ENCODE data around the gene SLC7A8. TPM values are rescaled to one million over a fixed set of nuclear protein-coding genes. Genes with fewer than 3 reads are reported as not detected.

SLC7A8 gene
- total RNA-seq, 1 donor from 2014 or later, result 6.7 TPM

GRCh38 chr14:23101213-23101970, 82.1 kb downstream of the SLC7A8 start:
- ATAC-seq, result no peak
- peak; percentile 33 for DNase-seq (ENCODE audit: low spot score)

- peak; percentile 46 for DNase-seq (ENCODE audit: low spot score)
- no peak for ATAC-seq
These were observed 84.1 kb downstream of the SLC7A8 start for GRCh38 chr14:23099212-23099861.

DNA sequence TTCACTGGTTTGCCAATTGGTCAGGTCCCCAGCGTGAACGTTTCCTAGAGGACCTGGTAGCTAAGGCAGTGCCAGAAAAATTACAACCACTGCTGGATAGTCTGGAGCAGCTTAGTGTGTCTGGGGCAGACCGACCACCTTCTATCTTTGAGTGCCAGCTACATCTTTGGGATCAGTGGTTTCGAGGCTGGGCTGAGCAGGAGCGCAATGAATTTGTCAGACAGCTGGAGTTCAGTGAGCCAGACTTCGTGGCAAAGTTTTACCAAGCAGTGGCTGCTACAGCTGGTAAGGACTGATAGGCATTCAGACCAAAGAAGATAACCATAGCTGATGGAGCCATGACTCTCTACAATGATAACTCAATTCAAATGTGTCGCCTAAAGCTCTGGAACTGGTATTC, 85.7 kb downstream of the SLC7A8 start:
- ATAC-seq (no peak), DNase-seq (ENCODE audit: low spot score) (peak; percentile 39)

GRCh38 chr14:23095196-23096108, 88.0 kb downstream of the SLC7A8 start, which contains the start of gene C14orf119:
TSS of gene C14orf119 (plus strand) at chr14:23095505. CDS start at chr14:23097659, 2,154 bp downstream.
- DNase-seq (ENCODE audit: low spot score) (peak; percentile 100), ATAC-seq (peak; percentile 88)

DNA sequence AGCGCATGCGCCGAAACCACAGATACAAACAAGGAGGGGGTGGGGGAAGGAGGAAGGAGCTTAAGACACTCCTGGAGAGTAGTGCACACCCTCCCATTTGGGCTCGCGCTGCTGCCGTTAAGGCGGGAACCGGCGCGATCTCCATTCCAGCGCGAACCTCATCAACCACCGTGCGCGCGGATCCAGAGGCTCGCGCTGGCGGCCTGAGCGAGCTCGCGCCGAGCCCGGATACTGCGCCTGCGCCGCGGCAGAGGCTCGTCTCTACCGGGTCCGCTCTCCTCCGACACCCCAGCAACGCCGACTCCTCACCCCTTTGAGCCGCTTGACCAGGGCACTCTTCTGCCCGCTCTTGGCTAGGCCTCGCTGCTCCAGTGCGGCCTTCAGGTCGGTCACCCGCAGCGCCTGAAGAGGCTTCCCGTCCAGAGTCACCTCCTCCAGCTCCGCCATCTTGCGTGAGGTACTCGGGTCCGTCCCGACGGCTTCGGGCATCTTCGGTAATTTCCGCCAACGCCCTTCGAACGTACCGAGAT, 88.7 kb downstream of the SLC7A8 start, which contains the start of gene ACIN1:
TSS of gene ACIN1 (minus strand) at position 471 of the 530 bp plus-strand sequence. CDS start at position 447, 24 bp downstream.
- no peak for DNase-seq (ENCODE audit: low spot score)
- peak; percentile 69 for ATAC-seq

- DNase-seq (ENCODE audit: low spot score), result peak; percentile 38
- no peak for ATAC-seq
These were observed 89.3 kb downstream of the SLC7A8 start for GRCh38 chr14:23093991-23094665.

GRCh38 chr14:23093526-23093925, 89.9 kb downstream of the SLC7A8 start:
- no peak for DNase-seq (ENCODE audit: low spot score)
- no peak for ATAC-seq

GRCh38 chr14:23093104-23093503, 90.4 kb downstream of the SLC7A8 start:
- DNase-seq (ENCODE audit: low spot score), result no peak
- no peak for ATAC-seq

DNA sequence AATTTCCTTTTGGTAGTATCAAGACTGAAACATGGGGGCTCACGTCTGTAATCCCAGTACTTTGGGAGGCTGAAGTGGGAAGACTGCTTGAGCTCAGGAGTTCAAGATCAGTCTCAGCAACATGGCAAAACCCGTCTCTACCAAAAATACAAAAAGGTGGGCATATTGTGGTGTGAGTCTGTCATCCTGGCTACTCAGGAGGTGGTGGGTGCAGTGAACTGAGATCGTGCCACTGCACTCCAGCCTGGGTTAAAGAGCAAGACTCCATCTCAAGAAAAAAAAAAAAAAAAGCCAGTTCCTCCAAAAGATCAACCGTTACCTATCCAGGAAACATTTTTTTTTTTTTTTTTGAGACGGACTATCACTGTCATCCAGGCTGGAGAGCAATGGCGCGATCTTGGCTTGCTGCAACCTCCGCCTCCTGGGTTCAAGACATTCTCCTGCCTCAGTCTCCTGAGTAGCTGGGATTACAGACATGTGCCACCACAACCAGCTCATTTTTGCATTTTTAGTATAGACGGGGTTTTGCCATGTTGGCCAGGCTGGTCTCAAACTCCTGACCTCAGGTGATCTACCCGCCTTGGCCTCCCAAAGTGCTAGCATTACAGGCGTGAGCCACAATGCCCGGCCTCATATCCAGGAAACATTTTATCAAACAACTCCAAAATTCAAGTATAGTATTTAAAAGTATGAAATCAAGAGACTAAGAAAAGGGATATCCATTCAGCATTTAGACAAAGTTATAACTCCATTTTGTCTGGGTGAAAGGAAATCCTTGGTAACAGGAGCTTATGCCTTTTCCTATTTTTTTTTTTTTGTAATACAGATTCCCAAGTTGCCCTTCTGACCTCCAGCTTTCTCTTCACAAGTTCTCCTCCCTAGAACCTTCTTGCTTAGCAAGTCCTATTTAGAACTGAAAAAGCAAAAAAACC, 91.9 kb downstream of the SLC7A8 start:
- DNase-seq (ENCODE audit: low spot score) (no peak), ATAC-seq (no peak)

- no peak for ATAC-seq
- no peak for DNase-seq (ENCODE audit: low spot score)
These were observed 93.2 kb downstream of the SLC7A8 start for GRCh38 chr14:23090254-23090636.

DNA sequence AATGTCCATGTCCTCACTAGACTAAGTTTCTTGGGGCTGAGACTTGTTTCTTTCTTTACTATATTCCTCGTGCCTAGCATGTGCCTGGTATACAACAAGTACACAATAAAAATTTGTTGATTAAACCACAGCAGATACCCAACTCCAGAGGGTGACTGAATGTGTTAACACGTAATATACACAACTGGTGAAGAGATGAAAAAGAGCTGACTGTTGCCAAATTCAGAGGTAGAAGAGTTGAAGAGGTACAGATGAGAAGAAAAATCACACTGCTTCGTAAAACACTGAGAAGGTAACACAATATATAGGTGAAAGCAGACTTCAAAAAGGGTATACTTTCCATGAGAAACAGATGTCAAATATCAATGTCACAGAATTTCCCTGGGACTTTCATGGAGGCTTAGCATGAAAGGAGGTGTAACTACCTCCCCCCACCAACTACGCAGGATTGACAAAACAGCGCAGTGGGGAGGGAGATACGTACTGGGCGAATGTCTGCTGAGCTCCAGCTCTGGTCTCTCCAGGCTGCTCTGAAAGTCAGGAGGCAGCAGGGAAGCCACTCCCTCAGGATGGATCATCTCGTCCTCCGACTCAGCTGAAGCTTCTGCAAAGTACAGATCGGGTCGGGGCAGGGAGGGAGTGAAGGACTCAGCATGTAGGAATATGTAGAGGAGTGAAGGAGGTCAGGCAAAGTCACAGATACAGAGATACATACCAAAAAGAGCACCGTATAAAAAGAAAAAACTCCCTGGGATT, 93.8 kb downstream of the SLC7A8 start:
- DNase-seq (ENCODE audit: low spot score) (no peak), ATAC-seq (no peak)

DNA sequence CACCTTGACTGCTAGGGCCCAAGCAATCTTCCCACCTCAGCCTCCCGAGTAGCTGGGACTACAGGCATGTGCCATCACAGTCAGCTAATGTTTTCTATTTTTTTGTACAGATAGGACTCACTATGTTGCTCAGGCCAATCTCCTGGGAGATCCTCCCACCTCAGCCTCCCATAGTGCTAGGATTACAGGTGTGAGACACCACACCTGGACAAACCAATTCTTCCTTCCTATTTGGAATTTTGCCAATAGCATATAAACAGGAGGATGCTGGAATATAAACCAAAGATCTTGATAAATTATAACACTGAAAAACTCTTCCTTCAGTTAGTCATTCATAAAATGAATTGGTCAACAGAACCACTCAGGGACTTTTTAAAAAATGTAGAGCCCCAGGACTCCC, 96.9 kb downstream of the SLC7A8 start:
- ATAC-seq, result no peak

DNA sequence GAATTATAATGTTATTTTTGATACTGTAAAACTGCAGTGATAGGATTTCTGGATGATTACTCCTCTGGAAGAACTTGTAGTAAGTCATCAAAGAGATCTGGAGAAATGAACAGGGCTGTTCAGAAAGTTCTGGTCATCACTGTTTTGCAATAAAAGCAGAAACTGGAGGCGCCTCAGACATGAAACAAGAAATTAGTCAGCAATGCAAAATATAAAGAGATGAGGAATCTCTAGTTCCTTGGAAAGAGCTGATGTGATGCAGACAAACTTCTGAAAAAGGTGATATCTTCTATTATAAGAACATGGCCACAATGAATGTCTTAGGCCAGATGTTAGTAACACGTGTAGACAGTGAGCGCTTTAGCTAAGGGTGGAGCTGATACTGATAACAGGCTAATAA, 98.0 kb downstream of the SLC7A8 start:
- no peak for DNase-seq (ENCODE audit: low spot score)
- ATAC-seq, result no peak

More for the DNA sequence above, 96.9 kb downstream of the SLC7A8 start:
- DNase-seq (ENCODE audit: low spot score), result no peak

DNA sequence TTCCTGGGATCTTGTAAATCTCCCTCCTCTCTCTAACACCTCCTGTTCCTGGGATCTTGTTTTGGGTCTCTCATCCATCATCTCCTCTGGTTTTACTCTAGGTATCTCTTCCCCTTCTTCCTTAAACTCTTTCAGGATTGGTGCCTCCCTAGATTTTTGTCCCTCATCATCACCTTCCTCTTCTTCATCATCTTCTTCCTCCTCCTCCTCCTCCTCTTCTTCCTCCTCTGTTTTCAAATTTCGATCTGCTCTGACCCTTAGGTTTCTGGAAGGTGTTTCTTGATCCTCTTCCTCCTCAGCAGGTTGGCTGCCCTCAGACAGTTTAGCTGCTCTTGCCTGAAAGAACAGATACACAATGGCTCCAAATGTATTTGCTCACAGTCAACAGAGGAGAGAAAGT, 103.0 kb downstream of the SLC7A8 start:
- no peak for ATAC-seq
- no peak for DNase-seq (ENCODE audit: low spot score)

DNA sequence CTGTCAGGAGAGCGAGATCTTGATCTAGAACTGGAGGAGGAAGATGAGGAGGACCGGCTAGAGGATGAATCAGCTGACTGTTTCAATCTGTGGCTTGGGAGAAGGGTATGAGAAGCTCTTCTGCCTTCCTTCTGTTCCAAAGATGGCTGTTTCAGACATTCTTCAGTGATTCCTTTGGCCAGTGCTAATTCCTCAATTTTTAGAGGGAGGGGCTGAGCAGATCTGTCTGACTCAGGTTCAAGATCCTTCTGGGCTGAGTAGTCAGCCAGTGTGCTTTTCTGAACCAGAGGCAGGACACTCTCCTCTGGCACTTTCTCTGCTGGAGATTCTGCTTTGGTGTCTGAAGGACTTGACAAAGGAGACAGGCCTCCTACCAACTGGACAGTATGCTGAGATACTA, 103.7 kb downstream of the SLC7A8 start:
- ATAC-seq, result no peak

GRCh38 chr14:23078692-23079116, 104.8 kb downstream of the SLC7A8 start:
- DNase-seq (ENCODE audit: low spot score), result no peak
- peak; percentile 81 for ATAC-seq

More for the DNA sequence above, 103.7 kb downstream of the SLC7A8 start:
- no peak for DNase-seq (ENCODE audit: low spot score)

DNA sequence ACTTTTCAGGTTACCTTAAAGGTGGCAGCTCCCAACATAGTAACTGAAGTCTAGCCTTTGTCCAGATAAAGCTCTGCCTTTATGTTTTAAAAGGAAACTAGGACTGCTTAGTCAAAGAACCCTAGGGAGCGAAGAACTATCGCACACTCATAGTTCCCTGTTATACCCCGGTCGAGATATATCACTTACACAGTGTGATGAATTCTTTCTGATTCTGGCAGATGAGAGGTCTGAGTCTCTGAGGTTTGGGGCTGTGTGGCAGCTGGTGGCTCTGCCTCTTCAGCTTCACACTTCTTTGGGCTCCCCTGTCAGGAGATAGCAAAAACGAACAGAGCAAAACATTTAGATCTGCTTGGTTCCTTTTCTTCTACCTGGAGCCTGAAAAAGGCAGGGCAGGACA, 105.5 kb downstream of the SLC7A8 start:
- DNase-seq (ENCODE audit: low spot score), result no peak
- no peak for ATAC-seq

GRCh38 chr14:23076785-23077408, 106.6 kb downstream of the SLC7A8 start:
- DNase-seq (ENCODE audit: low spot score), result no peak
- ATAC-seq, result peak; percentile 66
